Pons (tissue), 1 donor: Measurements from ENCODE around the gene HOXA7.

Experiments used
- DNase-seq: peaks from one replicate; pipeline ENCODE4 v3.0.0-alpha.2; 2016; ENCODE audit warnings: low spot score

HOXA7 gene

GRCh38 chr7:27159266-27160144, 3.0 kb upstream of the HOXA7 start:
- no peak for DNase-seq

GRCh38 chr7:27158436-27159265, 2.2 kb upstream of the HOXA7 start:
- DNase-seq, result no peak

- no peak for DNase-seq
Observed at GRCh38 chr7:27157702-27158431, 1.4 kb upstream of the HOXA7 start.

- no peak for DNase-seq
Observed at GRCh38 chr7:27156916-27157701, 634 bp upstream of the HOXA7 start.

- no peak for DNase-seq
Observed at GRCh38 chr7:27155816-27156507, 513 bp downstream of the HOXA7 start.

GRCh38 chr7:27154901-27155815, 1.3 kb downstream of the HOXA7 start:
- no peak for DNase-seq

- no peak for DNase-seq
Observed at GRCh38 chr7:27154369-27154768, 2.1 kb downstream of the HOXA7 start.

- no peak for DNase-seq
Observed at GRCh38 chr7:27153526-27153925, 2.9 kb downstream of the HOXA7 start.

GRCh38 chr7:27152816-27153442, 3.5 kb downstream of the HOXA7 start:
- DNase-seq, result no peak

GRCh38 chr7:27151931-27152815, 4.3 kb downstream of the HOXA7 start, which contains the start of gene HOXA3:
Gene HOXA3, minus strand, starts transcription at chr7:27152583. Its CDS starts 41,943 bp downstream, at chr7:27110640.
- no peak for DNase-seq

GRCh38 chr7:27151341-27151930, 5.0 kb downstream of the HOXA7 start:
- DNase-seq, result no peak

- DNase-seq, result peak; percentile 26
Observed at GRCh38 chr7:27150568-27151340, 5.7 kb downstream of the HOXA7 start.

- DNase-seq, result no peak
Observed at GRCh38 chr7:27149842-27150567, 6.5 kb downstream of the HOXA7 start.

- DNase-seq, result no peak
Observed at GRCh38 chr7:27148756-27149641, 7.5 kb downstream of the HOXA7 start.

- no peak for DNase-seq
Observed at GRCh38 chr7:27148031-27148755, 8.3 kb downstream of the HOXA7 start.
